ENCODE data around the gene EXOC7. TPM values are rescaled to one million over a fixed set of nuclear protein-coding genes. Genes with fewer than 3 reads are reported as not detected.
A peak's percentile ranks its signal among the peaks of the same experiment; 100 is the strongest.

The EXOC7 gene
- total and polyA plus RNA-seq, 2 of the 8 experiments (the other 6 are each of a cell fraction or from before 2014, with no cell fraction given), result 77.1 to 92.6 TPM

DNA sequence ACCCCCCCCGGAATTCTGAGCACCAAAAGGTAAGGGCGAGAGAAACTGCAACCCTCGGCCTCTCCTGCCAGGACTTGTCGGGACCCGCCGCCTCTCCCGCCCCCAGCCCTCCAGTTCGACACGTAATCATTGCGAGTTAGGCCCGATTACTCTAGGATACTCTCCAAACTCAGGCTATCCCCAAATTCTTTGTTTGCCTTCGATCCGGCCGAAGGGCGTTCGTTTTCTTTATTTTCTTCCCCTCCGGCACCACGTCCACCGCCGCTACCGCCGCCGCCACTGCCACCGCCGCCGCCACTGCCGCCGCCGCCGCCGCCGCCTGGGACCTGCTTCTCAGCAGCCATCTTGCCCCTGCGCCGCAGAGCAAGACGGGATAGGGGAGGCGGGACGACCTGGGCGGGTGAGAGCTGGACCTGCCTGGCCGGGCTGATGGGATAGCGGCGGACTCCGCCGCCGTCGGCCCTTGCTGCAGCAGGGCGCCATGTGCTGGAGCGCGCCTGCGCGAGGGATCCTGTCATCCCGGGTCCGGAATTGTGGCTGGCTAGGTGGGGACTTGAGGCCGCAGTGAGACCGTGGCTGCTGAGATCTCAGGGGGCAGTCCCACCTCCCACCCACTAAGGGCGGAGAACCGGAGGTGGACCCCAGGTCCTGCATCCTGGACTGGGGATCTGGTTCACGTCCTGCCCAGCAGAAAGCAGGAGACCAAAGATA is 31.3 kb downstream of the EXOC7 start, which contains the start of gene SRP68 (continued):
- peak; percentile 30; the same call in 1 of the 2 replicates for TF ChIP-seq EGR1 (IDR thresholded peaks at IDR 0.05; ENCODE audit: borderline replicate concordance, low read depth, low read length)
- TF ChIP-seq POLR2A (IDR thresholded peaks at IDR 0.05; ENCODE audit: control extremely low read depth in 1 of 2, low read depth in 2 of 2, low read length in 2 of 2), result peak in 1 of 2 experiments; percentile 73; a peak in 2 of 3 replicates
- TF ChIP-seq SIN3A (conservative IDR thresholded peaks at IDR 0.05 in 1 of 2, IDR thresholded peaks at IDR 0.05 in 1 of 2; ENCODE audit: low read depth in 1 of 2, low read length in 2 of 2), result peak; percentile 53 to 91; a peak in 2 of 4 replicates
- no peak for TF ChIP-seq CHD1 (IDR thresholded peaks at IDR 0.05; ENCODE audit: low read depth, low read length)
- peak; percentile 87 for TF ChIP-seq PHF8 (conservative IDR thresholded peaks at IDR 0.05; ENCODE audit: low read depth, low read length)
- no peak for TF ChIP-seq RFX5 (IDR thresholded peaks at IDR 0.05; ENCODE audit: borderline replicate concordance, low read depth, low read length)
- no peak for TF ChIP-seq CBX5 (IDR thresholded peaks at IDR 0.05; ENCODE audit: low read depth, low read length)
- TF ChIP-seq SP2 (IDR thresholded peaks at IDR 0.05; ENCODE audit: low read length), result peak; percentile 48; the same call in 1 of the 2 replicates
- no peak for TF ChIP-seq CHD2 (IDR thresholded peaks at IDR 0.05; ENCODE audit: low read length)
- TF ChIP-seq, protein P1, sequence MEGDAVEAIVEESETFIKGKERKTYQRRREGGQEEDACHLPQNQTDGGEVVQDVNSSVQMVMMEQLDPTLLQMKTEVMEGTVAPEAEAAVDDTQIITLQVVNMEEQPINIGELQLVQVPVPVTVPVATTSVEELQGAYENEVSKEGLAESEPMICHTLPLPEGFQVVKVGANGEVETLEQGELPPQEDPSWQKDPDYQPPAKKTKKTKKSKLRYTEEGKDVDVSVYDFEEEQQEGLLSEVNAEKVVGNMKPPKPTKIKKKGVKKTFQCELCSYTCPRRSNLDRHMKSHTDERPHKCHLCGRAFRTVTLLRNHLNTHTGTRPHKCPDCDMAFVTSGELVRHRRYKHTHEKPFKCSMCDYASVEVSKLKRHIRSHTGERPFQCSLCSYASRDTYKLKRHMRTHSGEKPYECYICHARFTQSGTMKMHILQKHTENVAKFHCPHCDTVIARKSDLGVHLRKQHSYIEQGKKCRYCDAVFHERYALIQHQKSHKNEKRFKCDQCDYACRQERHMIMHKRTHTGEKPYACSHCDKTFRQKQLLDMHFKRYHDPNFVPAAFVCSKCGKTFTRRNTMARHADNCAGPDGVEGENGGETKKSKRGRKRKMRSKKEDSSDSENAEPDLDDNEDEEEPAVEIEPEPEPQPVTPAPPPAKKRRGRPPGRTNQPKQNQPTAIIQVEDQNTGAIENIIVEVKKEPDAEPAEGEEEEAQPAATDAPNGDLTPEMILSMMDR (IDR thresholded peaks at IDR 0.05; ENCODE audit: control extremely low read depth in 1 of 3, insufficient read depth in 1 of 3, low read depth in 1 of 3, low read length in 3 of 3), result no peak
- no peak for TF ChIP-seq CEBPB (IDR thresholded peaks at IDR 0.05; ENCODE audit: low read depth, low read length)
- TF ChIP-seq RXRA (IDR thresholded peaks at IDR 0.05; ENCODE audit: insufficient read depth, low read depth, low read length), result no peak
- no peak for TF ChIP-seq TCF12 (IDR thresholded peaks at IDR 0.05; ENCODE audit: low read depth, low read length)
- TF ChIP-seq RAD21 (IDR thresholded peaks at IDR 0.05 in 1 of 2, conservative IDR thresholded peaks at IDR 0.05 in 1 of 2; ENCODE audit: low read depth in 2 of 2, low read length in 2 of 2), result no peak
- no peak for TF ChIP-seq SRF (IDR thresholded peaks at IDR 0.05; ENCODE audit: low read depth, low read length)
- no peak for TF ChIP-seq KDM1A (IDR thresholded peaks at IDR 0.05; ENCODE audit: borderline replicate concordance, low read length)
- no peak for TF ChIP-seq HDAC6 (IDR thresholded peaks at IDR 0.05; ENCODE audit: low read depth, low read length)
- peak in 1 of 2 experiments; percentile 67; a peak in 2 of 3 replicates for TF ChIP-seq EP300 (IDR thresholded peaks at IDR 0.05; ENCODE audit: borderline replicate concordance in 1 of 2, low read depth in 2 of 2, low read length in 2 of 2)
- no peak for TF ChIP-seq BCL11A (IDR thresholded peaks at IDR 0.05; ENCODE audit: low read depth in 2 of 2, low read length in 2 of 2)
- no peak for TF ChIP-seq KDM5A (IDR thresholded peaks at IDR 0.05; ENCODE audit: low read length)
- no peak for TF ChIP-seq HDAC2 (IDR thresholded peaks at IDR 0.05; ENCODE audit: borderline replicate concordance in 1 of 2, low read depth in 2 of 2, low read length in 2 of 2)

Data from H1 (cell line).